Thyroid gland (tissue), 4 donors: Measurements from ENCODE around the gene RBMS1.

Experiments used
- CTCF ChIP-seq, 6 experiments: fragments of 200-600 bp in 3 of 6; fragments of 450-650 bp in 3 of 6; sonication (generic) in 3 of 6; IDR thresholded peaks; one replicate each; pipeline ENCODE4 v1.5.1; 2016 to 2019; ENCODE audit warnings: antibody characterized with exemption in 6 of 6, mild to moderate bottlenecking in 2 of 6, inconsistent platforms in 1 of 6, moderate library complexity in 1 of 6
- POLR2A ChIP-seq, 2 donors: fragments of 450-650 bp; IDR thresholded peaks; one replicate each; pipeline ENCODE4 v1.6.1; 2017; ENCODE audit warnings: antibody characterized with exemption in 2 of 2, mild to moderate bottlenecking in 2 of 2, moderate library complexity in 1 of 2

GRCh38 chr2:160534249-160534648 is 40.6 kb upstream of the RBMS1 start:
- no peak for TF ChIP-seq CTCF (IDR thresholded peaks at IDR 0.05)
- no peak for TF ChIP-seq POLR2A (IDR thresholded peaks at IDR 0.05)
